AG04450 (cell line): ENCODE measurements around the gene WWOX. TPM values are rescaled to one million over a fixed set of nuclear protein-coding genes. Genes with fewer than 3 reads are reported as not detected.

ENCODE experiments used
- CTCF ChIA-PET: fragments of 300-600, 350-600 bp; formaldehyde crosslinking; extraction: SDS; loops from one replicate; lab custom pipeline; 2022; ENCODE audit warnings: antibody characterized with exemption, inconsistent platforms; lab: Charles Lee
- POLR2A ChIA-PET: fragments of 350-600 bp; formaldehyde crosslinking; extraction: SDS; loops from one replicate; lab custom pipeline; 2021; ENCODE audit warnings: antibody characterized with exemption, inconsistent platforms; lab: Yijun Ruan, JAX
- DNase-seq: peaks from one replicate; pipeline ENCODE4 v3.0.0-alpha.2; 2011; ENCODE audit warnings: low read depth, low spot score
- H3K27ac ChIP-seq: one replicate; pipeline ENCODE4 v1.5.1; 2012; ENCODE audit warnings: low read depth, low read length, control low read depth
- H3K27me3 ChIP-seq: one replicate; pipeline ENCODE4 v1.6.0; 2012; ENCODE audit warnings: low read length; ENCODE audit not compliant: control insufficient read depth, insufficient read depth
- H3K4me3 ChIP-seq: 2 replicates; pipeline ENCODE4 v1.5.1; 2011; ENCODE audit warnings: mild to moderate bottlenecking, low read depth, low read length, control low read depth
- H3K9me3 ChIP-seq: 2 replicates; pipeline ENCODE4 v1.5.1; 2012; ENCODE audit warnings: low read length; ENCODE audit not compliant: control insufficient read depth, insufficient read depth
- CTCF ChIP-seq: IDR thresholded peaks from 2 replicates; pipeline ENCODE4 v1.5.1; 2011; ENCODE audit warnings: low read depth, low read length, control low read depth, inconsistent platforms
- polyA plus RNA-seq: library from polyadenylated mRNA; depleted of rRNA; stranded (reverse); fragments of >200 nt; gene quantifications from 2 replicates; pipeline ENCODE4 v1.2.3, GENCODE V29; 2011

WWOX gene
- polyA plus RNA-seq, 1 experiment, result 2.1 TPM

GRCh38 chr16:79185711-79186110, 1086.3 kb downstream of the WWOX start:
- CTCF ChIA-PET, result no interaction called here
- DNase-seq, result no peak
- TF ChIP-seq CTCF, result no peak
- H3K27ac ChIP-seq, result no peak overlapping the region
- peaks cover 43% of the 10 kb centered on the region for H3K9me3 ChIP-seq
- POLR2A ChIA-PET, result no interaction called here
- H3K4me3 ChIP-seq, result no peak overlapping the region
- no peaks in the 10 kb centered on the region for H3K27me3 ChIP-seq

GRCh38 chr16:79186196-79186595, 1086.7 kb downstream of the WWOX start:
- H3K27ac ChIP-seq, result no peak overlapping the region
- H3K4me3 ChIP-seq, result no peak overlapping the region
- no peaks in the 10 kb centered on the region for H3K27me3 ChIP-seq
- H3K9me3 ChIP-seq, result peaks cover 48% of the 10 kb centered on the region
- DNase-seq, result no peak
- POLR2A ChIA-PET, result no interaction called here
- TF ChIP-seq CTCF, result no peak
- CTCF ChIA-PET, result no interaction called here

GRCh38 chr16:79188115-79188738, 1088.8 kb downstream of the WWOX start:
- no peak overlapping the region for H3K4me3 ChIP-seq
- CTCF ChIA-PET, result no interaction called here
- POLR2A ChIA-PET, result no interaction called here

GRCh38 chr16:79188739-79189122, 1089.3 kb downstream of the WWOX start:
- ChIA-PET CTCF (no interaction called here), POLR2A (no interaction called here)
- DNase-seq, result no peak
- H3K4me3 ChIP-seq, result no peak overlapping the region
- TF ChIP-seq CTCF, result no peak
- no peaks in the 10 kb centered on the region for H3K27me3 ChIP-seq
- no peak overlapping the region for H3K27ac ChIP-seq
- peaks cover 46% of the 10 kb centered on the region for H3K9me3 ChIP-seq

More at GRCh38 chr16:79188115-79188738, 1088.8 kb downstream of the WWOX start:
- DNase-seq, result no peak
- no peaks in the 10 kb centered on the region for H3K27me3 ChIP-seq
- no peak overlapping the region for H3K27ac ChIP-seq
- peaks cover 44% of the 10 kb centered on the region for H3K9me3 ChIP-seq
- no peak for TF ChIP-seq CTCF

- peaks cover 45% of the 10 kb centered on the region for H3K9me3 ChIP-seq
- CTCF ChIA-PET, result no interaction called here
- no peak overlapping the region for H3K27ac ChIP-seq
- no peaks in the 10 kb centered on the region for H3K27me3 ChIP-seq
- no peak for TF ChIP-seq CTCF
- H3K4me3 ChIP-seq, result no peak overlapping the region
- POLR2A ChIA-PET, result no interaction called here
- DNase-seq, result no peak
These were observed 1091.1 kb downstream of the WWOX start for GRCh38 chr16:79190542-79190941.
